Cerebellar nuclear complex (tissue), 1 donor: ENCODE measurements around the gene VRK2.
"Not testable (repeated sequence)": the region's sequence is repeated elsewhere in the genome, so short reads cannot be mapped to it uniquely, and the experiment has no call there.

ENCODE experiments used
- DNase-seq, 2 experiments: peaks; one replicate each; lab custom pipeline; 2025; lab: John Stamatoyannopoulos, UW

Gene VRK2

DNA sequence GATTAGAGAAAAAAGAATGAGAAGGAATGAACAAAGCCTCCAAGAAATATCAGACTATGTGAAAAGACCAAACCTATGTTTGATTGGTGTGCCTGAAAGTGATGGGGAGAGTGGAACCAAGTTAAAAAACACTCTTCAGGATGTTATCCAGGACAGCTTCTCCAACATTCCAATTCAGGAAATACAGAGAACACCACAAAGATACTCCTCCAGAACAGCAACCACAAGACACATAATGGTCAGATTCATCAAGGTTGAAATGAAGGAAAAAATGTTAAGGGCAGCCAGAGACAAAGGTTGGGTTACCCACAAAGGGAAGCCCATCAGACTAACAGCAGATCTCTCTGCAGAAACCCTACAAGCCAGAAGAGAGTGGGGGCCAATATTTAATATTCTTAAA lies 123.2 kb downstream of the VRK2 start:
- not testable (repeated sequence) for DNase-seq

GRCh38 chr2:58170334-58170933 lies 123.8 kb downstream of the VRK2 start:
- DNase-seq: not testable (repeated sequence)

DNA sequence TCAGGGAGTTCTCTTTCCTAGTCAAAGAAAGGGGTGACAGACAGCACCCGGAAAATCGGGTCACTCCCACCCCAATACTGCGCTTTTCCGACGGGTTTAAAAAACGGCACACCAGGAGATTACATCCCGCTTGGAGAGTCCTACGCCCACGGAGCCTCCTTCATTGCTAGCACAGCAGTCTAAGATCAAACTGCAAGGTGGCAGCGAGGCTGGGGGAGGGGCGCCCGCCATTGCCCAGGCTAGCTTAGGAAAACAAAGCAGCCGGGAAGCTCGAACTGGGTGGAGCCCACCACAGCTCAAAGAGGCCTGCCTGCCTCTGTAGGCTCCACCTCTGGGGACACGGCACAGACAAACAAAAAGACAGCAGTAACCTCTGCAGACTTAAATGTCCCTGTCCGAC lies 125.2 kb downstream of the VRK2 start:
- not testable (repeated sequence) for DNase-seq

GRCh38 chr2:58177187-58177586 lies 130.6 kb downstream of the VRK2 start:
- DNase-seq: not testable (repeated sequence)

DNA sequence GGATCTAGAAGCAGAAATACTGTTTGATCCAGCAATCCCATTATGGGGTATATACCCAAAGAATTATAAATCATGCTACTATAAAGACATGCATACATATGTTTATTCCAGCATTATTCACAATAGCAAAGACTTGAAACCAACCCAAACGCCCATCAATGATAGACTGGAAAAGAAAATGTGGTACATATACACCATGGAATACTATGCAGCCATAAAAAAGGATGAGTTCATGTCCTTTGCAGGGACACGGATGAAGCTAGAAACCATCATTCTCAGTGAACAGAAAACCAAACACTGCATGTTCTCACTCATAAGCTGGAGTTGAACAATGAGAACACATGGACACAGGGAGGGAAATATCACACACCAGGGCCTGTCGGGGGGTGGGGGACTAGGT lies 133.6 kb downstream of the VRK2 start:
- not testable (repeated sequence) for DNase-seq

DNA sequence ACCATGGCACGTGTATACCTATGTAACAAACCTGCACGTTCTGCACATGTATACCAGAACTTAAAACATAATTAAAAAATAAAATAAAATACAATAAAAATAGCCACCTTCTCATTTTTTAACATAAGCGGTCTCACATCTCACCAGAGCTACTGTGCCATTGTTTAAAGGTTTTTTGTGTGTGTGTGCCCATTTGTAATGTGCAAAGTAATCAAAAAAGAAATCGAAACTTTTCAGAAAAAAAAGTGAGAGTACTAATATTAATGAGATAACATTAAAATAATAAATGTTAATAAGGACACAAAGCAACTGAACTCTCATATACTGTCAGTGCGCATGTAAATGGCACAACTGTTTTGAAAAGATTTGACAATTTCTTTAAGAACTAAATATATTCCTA lies 134.0 kb downstream of the VRK2 start:
- DNase-seq: no peak

DNA sequence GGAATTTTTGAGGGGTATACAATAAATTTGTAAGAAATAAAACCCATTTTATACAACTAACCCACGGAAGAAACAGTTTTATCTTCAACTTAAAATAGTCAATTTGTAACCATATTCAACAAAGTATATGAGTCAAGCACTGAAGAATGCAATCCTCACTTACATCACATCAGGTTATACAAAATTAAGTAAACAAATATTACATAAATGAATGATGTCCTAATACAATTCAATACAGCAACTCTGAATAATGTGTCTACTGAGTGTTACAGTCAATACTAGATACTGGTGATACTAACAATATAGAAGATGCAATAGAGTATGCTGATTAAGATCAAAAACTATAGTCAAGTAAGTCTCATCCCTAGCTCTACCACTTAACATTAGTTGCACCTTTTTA lies 135.9 kb downstream of the VRK2 start:
- DNase-seq: no peak

DNA sequence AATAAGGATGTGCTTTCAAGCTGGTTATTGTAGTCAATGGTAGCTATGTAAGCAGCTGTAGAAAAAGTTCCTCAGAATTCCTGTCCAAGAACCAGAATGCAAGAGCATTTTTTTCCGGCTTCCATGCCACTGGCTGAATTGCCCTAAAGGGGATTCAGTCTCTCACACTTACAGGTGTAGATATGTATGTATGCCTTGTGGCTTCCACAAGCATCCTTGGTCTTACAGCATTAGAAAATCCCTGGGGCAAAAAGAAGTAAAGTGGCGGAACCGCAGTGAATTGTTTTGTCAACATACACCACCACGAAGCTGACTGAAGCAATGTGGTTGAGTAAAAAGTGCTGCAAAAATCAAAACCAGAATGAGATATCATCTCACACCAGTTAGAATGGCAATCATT lies 139.9 kb downstream of the VRK2 start:
- no peak for DNase-seq

DNA sequence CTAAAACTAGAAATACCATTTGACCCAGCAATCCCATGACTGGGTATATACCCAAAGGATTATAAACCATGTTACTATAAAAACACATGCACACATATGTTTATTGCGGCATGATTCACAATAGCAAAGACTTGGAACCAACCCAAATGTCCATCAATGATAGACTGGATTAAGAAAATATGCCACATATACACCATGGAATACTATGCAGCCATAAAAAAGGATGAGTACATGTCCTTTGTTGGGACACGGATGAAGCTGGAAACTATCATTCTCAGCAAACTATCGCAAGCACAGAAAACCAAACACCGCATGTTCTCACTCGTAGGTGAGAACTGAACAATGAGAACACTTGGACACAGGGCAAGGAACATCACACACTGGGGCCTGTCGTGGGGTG lies 140.4 kb downstream of the VRK2 start:
- DNase-seq: not testable (repeated sequence)

DNA sequence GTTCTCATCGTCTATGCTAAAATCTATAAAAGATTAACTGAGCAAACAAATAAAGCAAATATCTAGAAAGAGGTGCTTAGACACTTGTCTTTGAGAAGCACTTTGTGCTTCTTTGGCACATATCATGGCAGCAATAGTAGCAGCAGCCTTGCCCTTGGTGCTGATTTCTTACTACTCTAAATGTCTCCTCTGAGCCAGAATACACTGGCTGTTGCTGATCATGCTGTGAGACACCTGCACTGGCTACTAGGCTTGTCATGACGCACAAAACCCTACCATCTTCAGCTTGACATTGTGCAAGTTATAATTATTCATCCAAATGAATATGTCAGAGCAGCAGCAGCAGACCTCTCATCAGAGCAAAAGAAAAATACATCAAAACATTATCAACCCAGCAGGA lies 147.9 kb downstream of the VRK2 start:
- no peak for DNase-seq

- no peak for DNase-seq
These were observed 149.1 kb downstream of the VRK2 start for GRCh38 chr2:58195662-58196061.

- DNase-seq: no peak
These were observed 151.3 kb downstream of the VRK2 start for GRCh38 chr2:58197894-58198293.

- DNase-seq: no peak
These were observed 155.8 kb downstream of the VRK2 start for GRCh38 chr2:58202404-58202803.

GRCh38 chr2:58203018-58203417 lies 156.4 kb downstream of the VRK2 start:
- no peak for DNase-seq

DNA sequence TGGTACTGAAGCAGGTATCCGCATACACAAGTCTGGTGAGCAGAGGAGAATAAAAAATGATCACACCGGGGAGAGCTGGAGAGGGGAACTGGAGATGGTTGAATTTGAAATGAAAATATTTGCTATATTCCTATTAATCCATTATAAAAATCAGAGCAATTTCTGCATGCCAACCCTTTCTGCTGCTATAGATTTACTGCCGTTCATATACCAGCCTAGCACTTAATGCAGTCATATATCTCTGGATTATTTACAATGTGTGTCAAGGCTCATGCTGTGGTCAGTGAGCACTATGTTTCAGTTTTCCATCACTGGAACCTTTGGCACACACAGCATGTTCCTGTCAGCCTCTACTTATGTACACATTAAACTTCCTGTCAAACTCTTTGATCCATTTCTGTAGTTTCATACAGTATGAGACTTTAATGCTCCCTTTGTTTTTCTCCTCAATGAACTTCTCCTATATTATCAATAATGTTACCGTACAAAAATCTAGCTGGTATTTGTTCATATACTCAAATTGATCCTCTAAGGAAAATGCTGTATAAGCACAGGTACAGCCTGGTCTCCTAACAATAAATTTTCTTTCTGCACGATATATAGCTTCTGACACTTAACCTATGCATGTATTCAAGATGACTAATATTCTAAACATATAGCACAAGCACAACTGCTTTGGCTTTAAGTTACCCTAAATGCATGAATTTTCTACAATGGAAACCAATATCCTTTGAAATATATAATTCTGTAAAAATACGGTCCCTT lies 157.8 kb downstream of the VRK2 start:
- no peak for DNase-seq

- no peak for DNase-seq
These were observed 160.2 kb downstream of the VRK2 start for GRCh38 chr2:58206785-58207184.

GRCh38 chr2:58207189-58207588 lies 160.6 kb downstream of the VRK2 start:
- DNase-seq: no peak
